ENCODE data around the gene NAPSA. TPM values are rescaled to one million over a fixed set of nuclear protein-coding genes. Genes with fewer than 3 reads are reported as not detected.
"Not testable (repeated sequence)": the region's sequence is repeated elsewhere in the genome, so short reads cannot be mapped to it uniquely, and the experiment has no call there.

The NAPSA gene
- total RNA-seq, 1 donor from 2014 or later = 0.48 TPM

- DNase-seq (ENCODE audit: low read depth) = no peak
Observed at GRCh38 chr19:50361290-50362029, 4.0 kb downstream of the NAPSA start.

GRCh38 chr19:50359328-50359818 lies 6.1 kb downstream of the NAPSA start:
- DNase-seq (ENCODE audit: low read depth) = no peak

GRCh38 chr19:50358483-50359327 lies 6.7 kb downstream of the NAPSA start:
- no peak for DNase-seq (ENCODE audit: low read depth)

- DNase-seq (ENCODE audit: low read depth) = peak; percentile 66
Observed at GRCh38 chr19:50357178-50358100, 8.0 kb downstream of the NAPSA start.

GRCh38 chr19:50356691-50357177 lies 8.7 kb downstream of the NAPSA start:
- no peak for DNase-seq (ENCODE audit: low read depth)

- not testable (repeated sequence) for DNase-seq (ENCODE audit: low read depth)
Observed at GRCh38 chr19:50353487-50353880, 12.0 kb downstream of the NAPSA start.

- peak; percentile 23 for DNase-seq (ENCODE audit: low read depth)
Observed at GRCh38 chr19:50352242-50352641, 13.2 kb downstream of the NAPSA start.

- DNase-seq (ENCODE audit: low read depth) = peak; percentile 19
Observed at GRCh38 chr19:50349277-50350057, 16.0 kb downstream of the NAPSA start.

GRCh38 chr19:50347089-50347581 lies 18.3 kb downstream of the NAPSA start:
- DNase-seq (ENCODE audit: low read depth) = not testable (repeated sequence)

- no peak for DNase-seq (ENCODE audit: low read depth)
Observed at GRCh38 chr19:50344661-50345318, 20.6 kb downstream of the NAPSA start.

- DNase-seq (ENCODE audit: low read depth) = no peak
Observed at GRCh38 chr19:50341091-50341564, 24.3 kb downstream of the NAPSA start.

GRCh38 chr19:50340331-50340730 lies 25.1 kb downstream of the NAPSA start:
- DNase-seq (ENCODE audit: low read depth) = no peak

GRCh38 chr19:50337031-50337430 lies 28.4 kb downstream of the NAPSA start:
- DNase-seq (ENCODE audit: low read depth) = not testable (repeated sequence)

- no peak for DNase-seq (ENCODE audit: low read depth)
Observed at GRCh38 chr19:50334741-50335421, 30.6 kb downstream of the NAPSA start.

- no peak for DNase-seq (ENCODE audit: low read depth)
Observed at GRCh38 chr19:50333737-50334617, 31.5 kb downstream of the NAPSA start.

- no peak for DNase-seq (ENCODE audit: low read depth)
Observed at GRCh38 chr19:50333235-50333736, 32.2 kb downstream of the NAPSA start.

GRCh38 chr19:50332244-50333038 lies 33.0 kb downstream of the NAPSA start:
- DNase-seq (ENCODE audit: low read depth) = no peak
